BE2C (cell line): ENCODE results near the gene DPPA4.

Source experiments
- DNase-seq: peaks from one replicate; pipeline ENCODE4 v3.0.0-alpha.2; 2020
- H3K27me3 ChIP-seq: fragments of 250-450 bp; sonication (Bioruptor Pico); 2 replicates; pipeline ENCODE4 v1.5.1; 2020; ENCODE audit warnings: mild to moderate bottlenecking
- H3K36me3 ChIP-seq: fragments of 250-450 bp; sonication (Bioruptor Pico); 2 replicates; pipeline ENCODE4 v1.5.1; 2020; ENCODE audit warnings: mild to moderate bottlenecking
- H3K4me1 ChIP-seq: fragments of 250-450 bp; sonication (Bioruptor Pico); 2 replicates; pipeline ENCODE4 v1.5.1; 2020
- H3K4me3 ChIP-seq: 2 replicates; pipeline ENCODE4 v1.5.1; 2011; ENCODE audit warnings: low read depth, low read length
- H3K9me3 ChIP-seq: fragments of 250-450 bp; sonication (Bioruptor Pico); 2 replicates; pipeline ENCODE4 v1.5.1; 2020
- CTCF ChIP-seq: IDR thresholded peaks from 2 replicates; pipeline ENCODE4 v1.5.1; 2012; ENCODE audit warnings: mild to moderate bottlenecking, low read depth, low read length

DPPA4 gene

GRCh38 chr3:109331692-109332091 is 5.7 kb downstream of the DPPA4 start:
- Histone ChIP-seq H3K27me3 (no peaks in the 10 kb centered on the region), H3K4me3 (no peak overlapping the region), H3K36me3 (no peaks in the 10 kb centered on the region), H3K4me1 (no peaks in the 10 kb centered on the region), H3K9me3 (no peaks in the 10 kb centered on the region)
- TF ChIP-seq CTCF = no peak
- no peak for DNase-seq

- H3K4me3 ChIP-seq = no peak overlapping the region
- H3K27me3 ChIP-seq = no peaks in the 10 kb centered on the region
- DNase-seq = no peak
- H3K36me3 ChIP-seq = no peaks in the 10 kb centered on the region
- H3K4me1 ChIP-seq = no peaks in the 10 kb centered on the region
- no peaks in the 10 kb centered on the region for H3K9me3 ChIP-seq
- no peak for TF ChIP-seq CTCF
These were observed 6.9 kb downstream of the DPPA4 start for GRCh38 chr3:109330405-109330804.

- Histone ChIP-seq H3K4me3 (no peak overlapping the region), H3K4me1 (no peaks in the 10 kb centered on the region), H3K36me3 (no peaks in the 10 kb centered on the region), H3K27me3 (no peaks in the 10 kb centered on the region), H3K9me3 (no peaks in the 10 kb centered on the region)
- TF ChIP-seq CTCF = no peak
- DNase-seq = no peak
These were observed 9.1 kb downstream of the DPPA4 start for GRCh38 chr3:109328202-109328601.

GRCh38 chr3:109325657-109326056 is 11.7 kb downstream of the DPPA4 start:
- Histone ChIP-seq H3K9me3 (no peaks in the 10 kb centered on the region), H3K27me3 (no peaks in the 10 kb centered on the region), H3K4me1 (no peaks in the 10 kb centered on the region), H3K4me3 (no peak overlapping the region), H3K36me3 (no peaks in the 10 kb centered on the region)
- TF ChIP-seq CTCF = no peak
- no peak for DNase-seq

- H3K4me3 ChIP-seq = no peak overlapping the region
- no peak for TF ChIP-seq CTCF
- H3K36me3 ChIP-seq = no peaks in the 10 kb centered on the region
- no peaks in the 10 kb centered on the region for H3K27me3 ChIP-seq
- no peak for DNase-seq
- no peaks in the 10 kb centered on the region for H3K9me3 ChIP-seq
- no peaks in the 10 kb centered on the region for H3K4me1 ChIP-seq
These were observed 12.2 kb downstream of the DPPA4 start for GRCh38 chr3:109325109-109325508.

GRCh38 chr3:109316162-109316730 is 21.1 kb downstream of the DPPA4 start, which contains the start of gene DPPA2:
DPPA2 (minus strand) TSS chr3:109316517; CDS start chr3:109314542, 1,975 bp downstream.
- no peak for TF ChIP-seq CTCF
- no peaks in the 10 kb centered on the region for H3K4me1 ChIP-seq
- H3K36me3 ChIP-seq = no peaks in the 10 kb centered on the region
- H3K9me3 ChIP-seq = no peaks in the 10 kb centered on the region
- no peak for DNase-seq
- H3K4me3 ChIP-seq = no peak within 1 kb of the TSS
- H3K27me3 ChIP-seq = no peaks in the 10 kb centered on the region
